ENCODE data around the gene EN1.

- TF ChIP-seq POLR2A (IDR thresholded peaks at IDR 0.05; ENCODE audit: low read depth, low read length): no peak
- TF ChIP-seq POLR2AphosphoS5 (IDR thresholded peaks at IDR 0.05; ENCODE audit: low read depth, low read length): no peak
- no peak for TF ChIP-seq PAX5 (IDR thresholded peaks at IDR 0.05; ENCODE audit: insufficient read depth, low read length, severe bottlenecking)
These were observed 34.9 kb downstream of the EN1 start for GRCh38 chr2:118812552-118812951.
